ENCODE data around the gene LHFPL2. TPM values are rescaled to one million over a fixed set of nuclear protein-coding genes. Genes with fewer than 3 reads are reported as not detected.

Gene LHFPL2
- total and polyA plus RNA-seq, 2 of the 4 experiments (the other 2 are of a cell fraction) = 6.5 to 11.3 TPM

GRCh38 chr5:78669331-78669730, 20.8 kb upstream of the LHFPL2 start:
- WGBS, 2 experiments (ENCODE audit: extremely low coverage in 2 of 2, insufficient read length in 1 of 2) = no CpG with 5 or more reads among the region's 4 CpGs
- TF ChIP-seq, protein P1, sequence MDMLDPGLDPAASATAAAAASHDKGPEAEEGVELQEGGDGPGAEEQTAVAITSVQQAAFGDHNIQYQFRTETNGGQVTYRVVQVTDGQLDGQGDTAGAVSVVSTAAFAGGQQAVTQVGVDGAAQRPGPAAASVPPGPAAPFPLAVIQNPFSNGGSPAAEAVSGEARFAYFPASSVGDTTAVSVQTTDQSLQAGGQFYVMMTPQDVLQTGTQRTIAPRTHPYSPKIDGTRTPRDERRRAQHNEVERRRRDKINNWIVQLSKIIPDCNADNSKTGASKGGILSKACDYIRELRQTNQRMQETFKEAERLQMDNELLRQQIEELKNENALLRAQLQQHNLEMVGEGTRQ (IDR thresholded peaks at IDR 0.05; ENCODE audit: low read depth, low read length) = no peak
- TF ChIP-seq SMC3 (IDR thresholded peaks at IDR 0.05; ENCODE audit: low read depth, low read length) = no peak
- no peak for TF ChIP-seq CHD1 (IDR thresholded peaks at IDR 0.05; ENCODE audit: low read depth, low read length)
- no peak for TF ChIP-seq FOS (IDR thresholded peaks at IDR 0.05; ENCODE audit: low read depth, low read length)
- TF ChIP-seq MXI1 (IDR thresholded peaks at IDR 0.05; ENCODE audit: borderline replicate concordance, low read depth, low read length) = no peak
- TF ChIP-seq CEBPB (IDR thresholded peaks at IDR 0.05; ENCODE audit: low read depth, low read length) = no peak
- no peak for TF ChIP-seq NFE2L2 (IDR thresholded peaks at IDR 0.05; ENCODE audit: low read depth, low read length)
- no peak for TF ChIP-seq RCOR1 (IDR thresholded peaks at IDR 0.05; ENCODE audit: insufficient replicate concordance, low read length)
- Histone ChIP-seq H2AFZ (replicated peaks; ENCODE audit: low read length, poor library complexity) (no peak overlapping the region), H3K56ac (ENCODE audit: extremely low read depth, insufficient read depth, low read length) (no peak overlapping the region), H3K14ac (replicated peaks; ENCODE audit: low read depth, low read length) (no peak overlapping the region), H3K36me3 (ENCODE audit: control insufficient read depth, insufficient read depth, low read length) (no peaks in the 10 kb centered on the region), H3K4me2 (ENCODE audit: low read depth, low read length) (no peak overlapping the region), H3K9me3 (ENCODE audit: control insufficient read depth, insufficient read depth, low read length) (no peaks in the 10 kb centered on the region), H3K4ac (ENCODE audit: low read depth, low read length) (no peak overlapping the region), H3K9ac (ENCODE audit: low read depth, low read length) (no peak overlapping the region), H4K8ac (ENCODE audit: low read depth in 2 of 2, low read length in 2 of 2) (0 out of 4 replicates have a peak overlapping the region, but pooled peaks of 1 of the 2 experiments have one; percentile 16), H2BK5ac (ENCODE audit: low read depth, low read length, poor library complexity, severe bottlenecking) (no peak overlapping the region), H2BK120ac (ENCODE audit: low read depth, low read length) (no peak overlapping the region; the same call in 1 of the 2 replicates), H3K9me1 (ENCODE audit: insufficient read depth, low read length) (peaks cover 10% of the 10 kb centered on the region), H2AK5ac (ENCODE audit: low read depth, low read length) (no peak overlapping the region; the same call in 1 of the 2 replicates), H3K27me3 (ENCODE audit: control insufficient read depth, insufficient read depth, low read length) (no peaks in the 10 kb centered on the region), H4K20me1 (ENCODE audit: insufficient read depth, low read length) (no peaks in the 10 kb centered on the region), H4K91ac (ENCODE audit: insufficient read depth, low read depth, low read length) (no peak overlapping the region), H3K27ac (ENCODE audit: insufficient read depth, low read length) (no peak overlapping the region), H2BK20ac (ENCODE audit: low read depth, low read length) (no peak overlapping the region), H3K4me3 (ENCODE audit: insufficient read depth, low read depth, low read length) (no peak overlapping the region), H3K4me1 (ENCODE audit: control insufficient read depth, insufficient read depth, low read length) (peaks cover 9% of the 10 kb centered on the region), H2BK15ac (ENCODE audit: low read depth, low read length) (no peak overlapping the region), H2AK9ac (replicated peaks; ENCODE audit: low read depth, low read length, poor library complexity) (no peak overlapping the region), H3K23ac (ENCODE audit: low read depth, low read length) (no peak overlapping the region), H3K79me1 (ENCODE audit: low read depth in 1 of 2, low read length in 2 of 2) (no peaks in the 10 kb centered on the region), H3K18ac (ENCODE audit: low read depth, low read length) (no peak overlapping the region), H4K5ac (ENCODE audit: low read depth, low read length) (no peak overlapping the region)
- ChIA-PET POLR2A (ENCODE audit: unreplicated experiment) (no interaction called here), CTCF (interaction anchor here (0.6 kb wide), 1 partner anchor 142 kb away, joined by 5 read pairs; no protein-coding TSS in a partner anchor)
- in situ Hi-C loops (cut with MboI; ENCODE audit: low sequenced_read_pairs) = no loop called here
- no TSS peak for BruUV-seq (replicated peaks)
- dilution Hi-C loops (cut with HindIII; ENCODE audit: low sequenced_read_pairs, unreplicated experiment) = no loop called here
- ATAC-seq (ENCODE audit: low read depth) (no peak), DNase-seq (no peak)
- intact Hi-C loops (cut with micrococcal nuclease) = no loop called here

Data from IMR-90 (cell line).